GM11168 (cell line): ENCODE data around the gene MLPH.
"Not testable (repeated sequence)": the region's sequence is repeated elsewhere in the genome, so short reads cannot be mapped to it uniquely, and the experiment has no call there.

Experiments used
- in situ Hi-C: fragments of 300-500 bp; cut with MboI; formaldehyde crosslinking; loops from one replicate; pipeline ENCODE4 v1.12.0; 2022; ENCODE audit warnings: low sequenced_read_pairs; ENCODE audit not compliant: unreplicated experiment

Gene MLPH

GRCh38 chr2:237456200-237456843 is 30.7 kb upstream of the MLPH start:
- in situ Hi-C loops = no loop called here

- in situ Hi-C loops = no loop called here
Measured at GRCh38 chr2:237457388-237457941, 29.6 kb upstream of the MLPH start.

- in situ Hi-C loops = no loop called here
Measured at GRCh38 chr2:237458519-237458918, 28.5 kb upstream of the MLPH start.

- in situ Hi-C loops = no loop called here
Measured at GRCh38 chr2:237459226-237459625, 27.8 kb upstream of the MLPH start.

- in situ Hi-C loops = no loop called here
Measured at GRCh38 chr2:237459741-237460174, 27.3 kb upstream of the MLPH start.

- in situ Hi-C loops = no loop called here
Measured at GRCh38 chr2:237464757-237465391, 22.2 kb upstream of the MLPH start.

- in situ Hi-C loops = no loop called here
Measured at GRCh38 chr2:237465515-237466148, 21.4 kb upstream of the MLPH start.

GRCh38 chr2:237466211-237466610 is 20.8 kb upstream of the MLPH start:
- in situ Hi-C loops = no loop called here

- in situ Hi-C loops = no loop called here
Measured at GRCh38 chr2:237467447-237468179, 19.4 kb upstream of the MLPH start.

GRCh38 chr2:237469410-237469809 is 17.6 kb upstream of the MLPH start:
- in situ Hi-C loops = not testable (repeated sequence)

GRCh38 chr2:237469849-237470248 is 17.2 kb upstream of the MLPH start:
- in situ Hi-C loops = no loop called here

- in situ Hi-C loops = no loop called here
Measured at GRCh38 chr2:237470914-237471313, 16.1 kb upstream of the MLPH start.

GRCh38 chr2:237471438-237472186 is 15.4 kb upstream of the MLPH start:
- in situ Hi-C loops = no loop called here

GRCh38 chr2:237472187-237472712 is 14.8 kb upstream of the MLPH start:
- in situ Hi-C loops = no loop called here

- in situ Hi-C loops = no loop called here
Measured at GRCh38 chr2:237472909-237473877, 13.9 kb upstream of the MLPH start.

- in situ Hi-C loops = no loop called here
Measured at GRCh38 chr2:237473878-237474441, 13.1 kb upstream of the MLPH start.

GRCh38 chr2:237474442-237474911 is 12.6 kb upstream of the MLPH start:
- in situ Hi-C loops = no loop called here
